Measurements from ENCODE around the gene MAPK7.

GRCh38 chr17:19329839-19330238 lies 48.5 kb upstream of the MAPK7 start:
- no peak for TF ChIP-seq POLR2A (IDR thresholded peaks at IDR 0.05)
- no peak for TF ChIP-seq CTCF (IDR thresholded peaks at IDR 0.05)
